GM12878 (cell line): ENCODE measurements around the gene SSX2IP.

Experiments used
- ETV6 ChIP-seq, 2 experiments: fragments of 450-650 bp in 1 of 2; IDR thresholded peaks in 1 of 2; conservative IDR thresholded peaks in 1 of 2; 2 replicates each; pipeline ENCODE4 v1.6.1; 2014; ENCODE audit warnings: antibody characterized with exemption in 1 of 2, borderline replicate concordance in 1 of 2, low read depth in 1 of 2, mild to moderate bottlenecking in 1 of 2, moderate library complexity in 1 of 2
- EZH2 ChIP-seq: IDR thresholded peaks from 2 replicates; pipeline ENCODE4 v1.6.1; 2012; ENCODE audit warnings: low read depth, mild to moderate bottlenecking, control low read depth, inconsistent platforms, low read length, borderline replicate concordance; ENCODE audit not compliant: control insufficient read depth
- GABPA ChIP-seq: IDR thresholded peaks from 2 replicates; pipeline ENCODE4 v1.6.1; 2014; ENCODE audit warnings: antibody characterized with exemption, low read depth, mild to moderate bottlenecking, inconsistent platforms
- HDAC6 ChIP-seq: fragments of 200-600 bp; sonication (generic); IDR thresholded peaks from one replicate; pipeline ENCODE4 v1.8.0; 2017; ENCODE audit warnings: antibody characterized with exemption; ENCODE audit not compliant: unreplicated experiment
- PBX3 ChIP-seq: IDR thresholded peaks from 2 replicates; pipeline ENCODE4 v1.6.1; 2011; ENCODE audit warnings: mild to moderate bottlenecking, low read depth, low read length, moderate library complexity; ENCODE audit not compliant: insufficient replicate concordance
- PML ChIP-seq: IDR thresholded peaks from 2 replicates; pipeline ENCODE4 v1.6.1; 2012; ENCODE audit warnings: low read length, inconsistent platforms
- RAD21 ChIP-seq: IDR thresholded peaks from 2 replicates; pipeline ENCODE4 v1.6.1; 2011; ENCODE audit warnings: mild to moderate bottlenecking, low read depth, low read length, moderate library complexity; ENCODE audit not compliant: insufficient read depth
- RB1 ChIP-seq: fragments of 450-650 bp; formaldehyde crosslinking; IDR thresholded peaks from 2 replicates; pipeline ENCODE4 v1.6.1; 2017; ENCODE audit warnings: mild to moderate bottlenecking, borderline replicate concordance
- RELA ChIP-seq: fragments of 450-650 bp; IDR thresholded peaks from 2 replicates; pipeline ENCODE4 v1.8.0; 2014; ENCODE audit warnings: borderline replicate concordance; ENCODE audit not compliant: partially characterized antibody
- TAF1 ChIP-seq: IDR thresholded peaks from 2 replicates; pipeline ENCODE4 v1.6.1; 2011; ENCODE audit warnings: mild to moderate bottlenecking, low read depth, low read length, borderline replicate concordance
- ZNF24 ChIP-seq: fragments of 450-650 bp; IDR thresholded peaks from 2 replicates; pipeline ENCODE4 v1.6.1; 2017; ENCODE audit warnings: antibody characterized with exemption, mild to moderate bottlenecking
- TF ChIP-seq, protein P1 (sequence below), 3 experiments: IDR thresholded peaks in 2 of 3; conservative IDR thresholded peaks in 1 of 3; 2 replicates each; pipeline ENCODE4 v1.5.1; 2011; ENCODE audit warnings: low read depth in 3 of 3, low read length in 3 of 3, mild to moderate bottlenecking in 3 of 3, control low read depth in 2 of 3, moderate library complexity in 2 of 3, inconsistent platforms in 1 of 3, mixed read lengths in 1 of 3; ENCODE audit not compliant: control insufficient read depth in 2 of 3, insufficient read depth in 1 of 3; ENCODE audit errors: extremely low read depth in 1 of 3

DNA sequence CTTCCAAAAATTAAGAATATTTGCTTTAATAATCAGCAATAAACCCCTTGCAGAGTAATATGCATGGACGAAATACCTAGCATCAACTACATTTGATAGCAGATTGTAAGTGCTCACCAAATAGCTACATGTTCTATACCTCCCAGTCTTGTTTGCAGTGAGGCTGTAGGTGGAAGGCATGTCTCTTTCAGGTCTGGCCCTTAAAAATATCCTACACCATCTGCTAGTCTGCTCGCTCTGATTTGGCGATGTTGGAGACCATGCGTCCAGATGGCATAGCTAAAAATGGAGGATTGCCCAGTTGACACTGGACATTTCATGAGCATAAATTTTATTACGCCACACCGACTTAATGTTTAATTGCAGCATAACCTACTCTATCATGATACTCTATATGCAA is 47.1 kb downstream of the SSX2IP start:
- no peak for TF ChIP-seq HDAC6
- TF ChIP-seq EZH2, result no peak
- TF ChIP-seq, protein P1, sequence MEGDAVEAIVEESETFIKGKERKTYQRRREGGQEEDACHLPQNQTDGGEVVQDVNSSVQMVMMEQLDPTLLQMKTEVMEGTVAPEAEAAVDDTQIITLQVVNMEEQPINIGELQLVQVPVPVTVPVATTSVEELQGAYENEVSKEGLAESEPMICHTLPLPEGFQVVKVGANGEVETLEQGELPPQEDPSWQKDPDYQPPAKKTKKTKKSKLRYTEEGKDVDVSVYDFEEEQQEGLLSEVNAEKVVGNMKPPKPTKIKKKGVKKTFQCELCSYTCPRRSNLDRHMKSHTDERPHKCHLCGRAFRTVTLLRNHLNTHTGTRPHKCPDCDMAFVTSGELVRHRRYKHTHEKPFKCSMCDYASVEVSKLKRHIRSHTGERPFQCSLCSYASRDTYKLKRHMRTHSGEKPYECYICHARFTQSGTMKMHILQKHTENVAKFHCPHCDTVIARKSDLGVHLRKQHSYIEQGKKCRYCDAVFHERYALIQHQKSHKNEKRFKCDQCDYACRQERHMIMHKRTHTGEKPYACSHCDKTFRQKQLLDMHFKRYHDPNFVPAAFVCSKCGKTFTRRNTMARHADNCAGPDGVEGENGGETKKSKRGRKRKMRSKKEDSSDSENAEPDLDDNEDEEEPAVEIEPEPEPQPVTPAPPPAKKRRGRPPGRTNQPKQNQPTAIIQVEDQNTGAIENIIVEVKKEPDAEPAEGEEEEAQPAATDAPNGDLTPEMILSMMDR (IDR thresholded peaks at IDR 0.05 in 2 of 3, conservative IDR thresholded peaks at IDR 0.05 in 1 of 3; ENCODE audit: control insufficient read depth in 2 of 3, extremely low read depth in 1 of 3, insufficient read depth in 1 of 3, low read depth in 3 of 3, low read length in 3 of 3), result no peak
- no peak for TF ChIP-seq RAD21
- TF ChIP-seq ETV6 (conservative IDR thresholded peaks at IDR 0.05 in 1 of 2, IDR thresholded peaks at IDR 0.05 in 1 of 2; ENCODE audit: borderline replicate concordance in 1 of 2, low read depth in 1 of 2), result no peak
- no peak for TF ChIP-seq GABPA
- no peak for TF ChIP-seq TAF1
- TF ChIP-seq ZNF24, result no peak
- no peak for TF ChIP-seq RELA
- no peak for TF ChIP-seq PML
- TF ChIP-seq RB1, result no peak
- no peak for TF ChIP-seq PBX3
